Ovary (tissue), 9 donors: ENCODE data around the gene L1CAM. TPM values are rescaled to one million over a fixed set of nuclear protein-coding genes. Genes with fewer than 3 reads are reported as not detected.

Experiments
- DNase-seq, 5 donors: peaks; one replicate each; pipeline ENCODE4 v3.0.0-alpha.2; 2019 to 2020
- H3K27ac ChIP-seq, 2 donors: fragments of 200-600 bp; one replicate each; pipeline versions ENCODE4 v1.5.1 to v1.8.0; 2019 to 2022
- H3K27me3 ChIP-seq: fragments of 200-600 bp; one replicate; pipeline ENCODE4 v1.8.0; 2022
- H3K36me3 ChIP-seq: fragments of 200-600 bp; sonication (generic); one replicate; pipeline ENCODE4 v1.5.1; 2019
- H3K4me1 ChIP-seq: one replicate; pipeline ENCODE4 v1.8.1; 2013; ENCODE audit warnings: mild to moderate bottlenecking, moderate library complexity; ENCODE audit not compliant: insufficient read depth
- H3K4me3 ChIP-seq: fragments of 200-600 bp; sonication (generic); one replicate; pipeline ENCODE4 v1.5.1; 2017
- H3K9me3 ChIP-seq, 2 donors: fragments of 200-600 bp in 1 of 2; sonication (generic) in 1 of 2; one replicate each; pipeline versions ENCODE4 v1.5.1 to v1.8.1; 2013 to 2019; ENCODE audit warnings: mild to moderate bottlenecking in 1 of 2, moderate library complexity in 1 of 2
- EP300 ChIP-seq: sonication (generic); formaldehyde crosslinking; IDR thresholded peaks from one replicate; pipeline ENCODE4 v1.6.1; 2017; ENCODE audit warnings: antibody characterized with exemption
- POLR2A ChIP-seq: fragments of 450-650 bp; IDR thresholded peaks from one replicate; pipeline ENCODE4 v1.6.1; 2017; ENCODE audit warnings: antibody characterized with exemption, mild to moderate bottlenecking, moderate library complexity
- WGBS, 3 donors: extraction: QIAGEN DNeasy Blood & Tissue Kit in 1 of 3; methylation state at CpG; one replicate each; pipeline versions ENCODE4 v1.1.5 to v1.1.7; 2013 to 2017; 5-methylcytosine and 5-hydroxymethylcytosine counted together
- intact Hi-C, 4 donors: fragments of 100-400 bp; cut with DNase I; formaldehyde crosslinking; loops; one replicate each; pipeline versions ENCODE4 v1.11.0 to v1.15.1; 2022 to 2023
- polyA plus RNA-seq, 2 donors: library from polyadenylated mRNA; stranded (reverse); fragments of 200-250 nt in 1 of 2; fragments of 350-450 nt in 1 of 2; fragmentation: Illumina TruSeq in 1 of 2; extraction: RNeasy Lipid Tissue Mini Kit (QIAGEN cat#74804) in 1 of 2; gene quantifications; one replicate each; pipeline ENCODE4 v1.2.3, GENCODE V29; 2013 to 2014
- total RNA-seq, 7 donors: library from RNA; depleted of rRNA in 2 of 7; stranded (reverse); fragments of >200 nt in 2 of 7; fragmentation: NEBNext Ultra II Directional in 3 of 7; extraction: Animal tissue kit (Norgen Biotek cat#: 25700) in 3 of 7; gene quantifications; one replicate each; pipeline versions ENCODE4 v1.1.0 to v1.2.4, GENCODE V29; 2016 to 2023
- TF ChIP-seq, protein P1 (sequence below), 3 donors: fragments of 450-650 bp in 2 of 3; fragments of 200-600 bp in 1 of 3; IDR thresholded peaks; one replicate each; pipeline versions ENCODE4 v1.5.1 to v1.8.0; 2016 to 2022; ENCODE audit warnings: antibody characterized with exemption in 3 of 3, mild to moderate bottlenecking in 1 of 3
- donor health status: DM: no; HTN: no; CAD: no; lungs with moderate emphysema.
- donor health status: DM: no; HTN: no; CAD: no.
- donor health status: Bipolar disorder and iron deficiency.
- donor health status: DM: yes; HTN: yes; CAD: no.
- donor health status: DM: no; HTN: no; CAD: no.
- donor health status: DM: yes; HTN: yes; CAD: no.

The L1CAM gene
- total and polyA plus RNA-seq, 9 donors, result 0.36 to 3.0 (median 0.99) TPM; not detected in 1

DNA sequence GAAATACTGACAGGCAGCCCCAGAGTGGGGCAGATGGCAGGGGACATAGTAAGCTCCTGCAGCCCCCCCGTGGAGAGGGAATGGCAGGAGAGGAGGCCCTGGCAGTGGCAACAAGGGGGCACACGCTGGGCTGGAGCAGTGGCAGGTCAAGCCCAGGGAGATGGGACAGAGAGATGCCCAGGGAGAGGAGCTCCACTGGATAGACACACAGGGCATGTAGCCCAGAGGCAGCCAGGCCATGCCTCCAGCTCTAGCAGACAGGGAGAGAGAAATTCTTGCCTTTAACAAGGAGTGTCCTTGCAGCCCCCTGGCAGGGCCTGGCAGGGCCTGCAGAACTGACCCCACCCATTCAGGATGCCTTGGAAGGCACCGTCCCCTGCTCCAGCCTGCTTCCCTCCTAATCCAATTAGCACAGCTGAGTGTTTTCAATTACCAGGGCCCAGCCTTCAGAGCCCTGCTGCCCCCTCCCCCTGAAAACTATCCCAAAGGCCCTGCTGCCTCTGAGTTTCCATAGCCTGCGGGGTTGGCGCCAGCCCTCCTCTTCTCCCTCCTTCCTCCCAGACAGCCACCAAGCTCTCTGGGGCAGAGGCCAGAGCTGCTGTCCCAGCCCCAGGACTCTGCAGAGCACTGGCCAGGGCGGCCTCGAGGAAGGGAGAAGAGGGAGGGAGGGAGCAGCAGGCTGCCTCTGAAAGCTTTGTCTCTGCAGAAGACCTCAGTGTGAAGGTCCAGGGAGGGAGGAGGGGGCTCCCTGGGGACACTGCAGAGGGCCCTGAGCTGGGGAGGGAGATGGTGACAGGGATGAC, 12.5 kb downstream of the L1CAM start:
- no peak for DNase-seq
- Histone ChIP-seq H3K9me3 (no peaks in the 10 kb centered on the region), H3K4me3 (no peak overlapping the region), H3K27me3 (no peaks in the 10 kb centered on the region), H3K27ac (no peak overlapping the region), H3K36me3 (no peaks in the 10 kb centered on the region), H3K4me1 (no peaks in the 10 kb centered on the region)
- 31 to 40% (median 40%) methylated on average over 7 of the region's 7 CpGs for WGBS, 3 donors
- TF ChIP-seq, protein P1, sequence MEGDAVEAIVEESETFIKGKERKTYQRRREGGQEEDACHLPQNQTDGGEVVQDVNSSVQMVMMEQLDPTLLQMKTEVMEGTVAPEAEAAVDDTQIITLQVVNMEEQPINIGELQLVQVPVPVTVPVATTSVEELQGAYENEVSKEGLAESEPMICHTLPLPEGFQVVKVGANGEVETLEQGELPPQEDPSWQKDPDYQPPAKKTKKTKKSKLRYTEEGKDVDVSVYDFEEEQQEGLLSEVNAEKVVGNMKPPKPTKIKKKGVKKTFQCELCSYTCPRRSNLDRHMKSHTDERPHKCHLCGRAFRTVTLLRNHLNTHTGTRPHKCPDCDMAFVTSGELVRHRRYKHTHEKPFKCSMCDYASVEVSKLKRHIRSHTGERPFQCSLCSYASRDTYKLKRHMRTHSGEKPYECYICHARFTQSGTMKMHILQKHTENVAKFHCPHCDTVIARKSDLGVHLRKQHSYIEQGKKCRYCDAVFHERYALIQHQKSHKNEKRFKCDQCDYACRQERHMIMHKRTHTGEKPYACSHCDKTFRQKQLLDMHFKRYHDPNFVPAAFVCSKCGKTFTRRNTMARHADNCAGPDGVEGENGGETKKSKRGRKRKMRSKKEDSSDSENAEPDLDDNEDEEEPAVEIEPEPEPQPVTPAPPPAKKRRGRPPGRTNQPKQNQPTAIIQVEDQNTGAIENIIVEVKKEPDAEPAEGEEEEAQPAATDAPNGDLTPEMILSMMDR (IDR thresholded peaks at IDR 0.05), result no peak
- no peak for TF ChIP-seq POLR2A
- no peak for TF ChIP-seq EP300
- intact Hi-C loops, result no loop called here

DNA sequence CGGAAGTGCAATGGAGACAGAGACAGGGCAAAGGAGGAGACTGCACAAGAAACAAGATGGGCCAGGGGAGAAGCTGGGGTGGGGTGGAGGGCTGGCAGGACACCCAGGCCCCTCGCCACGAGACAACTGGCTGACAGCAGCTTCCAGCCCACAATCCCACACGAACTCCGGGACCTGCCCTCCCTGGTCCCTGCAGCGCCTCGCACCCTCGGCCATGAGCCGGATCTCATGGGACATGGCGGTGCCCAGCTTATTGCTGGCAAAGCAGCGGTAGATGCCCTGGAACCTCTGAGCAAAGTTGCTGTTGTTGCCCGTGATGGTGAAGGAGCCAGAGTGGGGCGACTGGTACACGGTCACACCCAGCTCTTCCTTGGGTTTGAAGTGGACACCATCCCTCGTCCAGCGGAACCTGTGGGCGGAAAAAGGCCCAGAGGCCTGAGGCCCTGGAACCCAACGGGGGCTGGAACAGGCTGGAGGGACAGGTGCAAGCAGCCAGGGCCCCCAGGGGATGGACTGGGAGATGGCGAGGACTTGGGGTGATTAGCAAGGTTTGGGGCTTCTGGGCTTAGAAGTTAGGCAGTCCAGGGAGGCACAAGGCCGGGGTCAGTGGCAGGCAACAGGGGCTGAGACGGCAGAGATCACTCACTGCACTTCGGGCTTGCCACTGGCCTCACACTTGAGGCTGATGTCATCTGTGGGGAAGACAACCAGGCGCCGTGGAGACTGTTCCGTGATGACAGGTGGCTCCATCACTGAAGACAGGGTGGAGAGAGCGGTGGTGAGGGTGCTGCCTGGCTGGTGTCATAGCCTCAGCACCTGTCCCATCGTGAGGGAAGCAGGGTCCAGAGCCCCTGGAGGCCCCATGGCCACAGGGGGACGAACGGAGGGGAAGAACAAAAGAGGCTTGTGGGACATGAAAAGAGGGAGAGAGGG, 13.8 kb downstream of the L1CAM start:
- no peaks in the 10 kb centered on the region for H3K27me3 ChIP-seq
- no peaks in the 10 kb centered on the region for H3K9me3 ChIP-seq
- no peak overlapping the region for H3K27ac ChIP-seq
- H3K36me3 ChIP-seq, result no peaks in the 10 kb centered on the region
- no peak for TF ChIP-seq POLR2A
- TF ChIP-seq, protein P1 (IDR thresholded peaks at IDR 0.05), result no peak
- TF ChIP-seq EP300, result no peak
- no peaks in the 10 kb centered on the region for H3K4me1 ChIP-seq
- no peak overlapping the region for H3K4me3 ChIP-seq
- no peak for DNase-seq
- 73 to 79% (median 76%) methylated on average over 29 of the region's 29 CpGs for WGBS, 3 donors
- intact Hi-C loops, result no loop called here

DNA sequence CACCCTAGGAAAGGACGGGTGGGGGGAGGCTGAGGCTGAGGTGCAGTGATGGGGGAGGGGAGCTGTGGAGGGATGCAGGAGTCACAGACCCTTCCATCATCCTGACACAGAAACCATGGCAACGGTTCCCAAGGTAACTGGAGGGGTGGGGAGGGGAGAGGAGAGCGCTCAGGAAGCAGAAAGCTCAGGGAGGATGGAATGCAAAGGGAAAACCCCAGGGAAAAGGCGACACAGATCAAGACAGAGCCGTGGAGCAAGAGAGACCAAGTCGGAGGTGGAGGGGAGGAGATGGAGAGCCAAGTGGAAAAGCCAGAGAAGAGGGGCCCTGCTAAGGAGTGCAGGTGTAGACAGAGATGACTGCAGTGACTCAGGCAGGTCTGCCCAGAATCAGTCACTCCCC, 14.5 kb downstream of the L1CAM start:
- TF ChIP-seq EP300 (no peak), POLR2A (no peak)
- TF ChIP-seq, protein P1 (IDR thresholded peaks at IDR 0.05), result no peak
- H3K4me1 ChIP-seq, result no peaks in the 10 kb centered on the region
- intact Hi-C loops, result no loop called here
- DNase-seq, result no peak
- no peaks in the 10 kb centered on the region for H3K27me3 ChIP-seq
- no peak overlapping the region for H3K27ac ChIP-seq
- no peak overlapping the region for H3K4me3 ChIP-seq
- no peaks in the 10 kb centered on the region for H3K9me3 ChIP-seq
- H3K36me3 ChIP-seq, result no peaks in the 10 kb centered on the region
- 32 to 37% (median 35%) methylated on average over 6 of the region's 6 CpGs for WGBS, 3 donors

DNA sequence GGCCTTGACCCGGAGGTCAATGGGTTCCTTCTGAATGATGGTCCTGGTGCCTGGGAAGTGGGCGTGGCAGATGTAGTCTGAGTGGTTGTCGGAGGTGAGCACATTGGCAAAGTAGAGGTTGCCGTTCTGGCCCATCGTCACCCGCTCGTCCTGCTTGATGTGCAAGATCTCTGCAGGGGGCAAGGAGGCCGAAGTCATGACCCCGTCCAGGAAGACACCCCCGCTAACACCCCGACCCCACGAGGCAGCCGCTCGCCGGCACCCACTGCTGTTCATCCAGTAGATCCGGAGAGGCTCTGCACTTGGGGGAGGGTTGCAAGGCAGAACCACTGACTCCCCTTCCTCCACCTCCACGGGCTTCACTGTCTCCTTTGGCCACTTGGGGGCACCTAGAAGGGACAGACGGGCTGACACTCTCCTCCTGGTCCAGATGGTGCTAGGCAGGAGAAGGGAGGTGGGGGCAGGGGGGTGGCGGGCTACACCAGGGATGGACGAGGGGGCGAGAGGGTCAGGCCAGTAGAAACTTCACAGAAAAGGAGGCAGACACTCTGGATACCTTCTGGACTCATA, 15.1 kb downstream of the L1CAM start:
- no peaks in the 10 kb centered on the region for H3K4me1 ChIP-seq
- no peak for TF ChIP-seq POLR2A
- TF ChIP-seq EP300, result no peak
- TF ChIP-seq, protein P1 (IDR thresholded peaks at IDR 0.05), result no peak
- H3K27ac ChIP-seq, result no peak overlapping the region
- H3K36me3 ChIP-seq, result no peaks in the 10 kb centered on the region
- WGBS, 3 donors, result 51 to 68% (median 56%) methylated on average over 21 of the region's 21 CpGs
- intact Hi-C loops, result no loop called here
- no peak overlapping the region for H3K4me3 ChIP-seq
- no peak for DNase-seq
- no peaks in the 10 kb centered on the region for H3K9me3 ChIP-seq
- no peaks in the 10 kb centered on the region for H3K27me3 ChIP-seq
